Measurements from ENCODE around the gene ADSL.

DNA sequence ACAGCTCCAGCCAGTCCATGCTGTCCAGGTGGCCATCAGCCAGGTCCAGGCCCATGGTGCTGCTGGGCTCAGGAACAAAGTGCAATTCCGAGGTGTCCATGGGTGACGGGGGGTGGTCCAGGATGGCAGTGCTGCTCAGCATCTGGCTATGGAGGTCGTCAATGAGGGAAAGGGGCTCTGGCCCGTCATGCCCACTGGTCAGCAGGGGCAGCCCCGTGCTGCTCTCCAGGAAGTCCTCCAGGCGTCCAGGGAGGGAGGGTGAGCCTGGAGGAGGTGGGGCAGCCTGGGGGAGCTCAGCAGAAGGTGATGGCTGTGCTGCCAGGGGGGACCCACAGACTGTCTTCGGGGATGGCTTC lies 65.2 kb downstream of the ADSL start:
- TF ChIP-seq POLR2A (IDR thresholded peaks at IDR 0.05; ENCODE audit: low read depth, low read length) (no peak), RAD21 (IDR thresholded peaks at IDR 0.05; ENCODE audit: low read length) (no peak), NFE2L2 (IDR thresholded peaks at IDR 0.05; ENCODE audit: low read depth, low read length) (no peak), RCOR1 (IDR thresholded peaks at IDR 0.05; ENCODE audit: insufficient replicate concordance, low read length) (no peak), MAFK (IDR thresholded peaks at IDR 0.05; ENCODE audit: low read depth, low read length) (no peak), MXI1 (IDR thresholded peaks at IDR 0.05; ENCODE audit: borderline replicate concordance, low read depth, low read length) (no peak), CHD1 (IDR thresholded peaks at IDR 0.05; ENCODE audit: low read depth, low read length) (no peak), RFX5 (IDR thresholded peaks at IDR 0.05; ENCODE audit: low read depth, low read length) (no peak), FOS (IDR thresholded peaks at IDR 0.05; ENCODE audit: low read depth, low read length) (no peak), CEBPB (IDR thresholded peaks at IDR 0.05; ENCODE audit: low read depth, low read length) (no peak)
- TF ChIP-seq, protein P1, sequence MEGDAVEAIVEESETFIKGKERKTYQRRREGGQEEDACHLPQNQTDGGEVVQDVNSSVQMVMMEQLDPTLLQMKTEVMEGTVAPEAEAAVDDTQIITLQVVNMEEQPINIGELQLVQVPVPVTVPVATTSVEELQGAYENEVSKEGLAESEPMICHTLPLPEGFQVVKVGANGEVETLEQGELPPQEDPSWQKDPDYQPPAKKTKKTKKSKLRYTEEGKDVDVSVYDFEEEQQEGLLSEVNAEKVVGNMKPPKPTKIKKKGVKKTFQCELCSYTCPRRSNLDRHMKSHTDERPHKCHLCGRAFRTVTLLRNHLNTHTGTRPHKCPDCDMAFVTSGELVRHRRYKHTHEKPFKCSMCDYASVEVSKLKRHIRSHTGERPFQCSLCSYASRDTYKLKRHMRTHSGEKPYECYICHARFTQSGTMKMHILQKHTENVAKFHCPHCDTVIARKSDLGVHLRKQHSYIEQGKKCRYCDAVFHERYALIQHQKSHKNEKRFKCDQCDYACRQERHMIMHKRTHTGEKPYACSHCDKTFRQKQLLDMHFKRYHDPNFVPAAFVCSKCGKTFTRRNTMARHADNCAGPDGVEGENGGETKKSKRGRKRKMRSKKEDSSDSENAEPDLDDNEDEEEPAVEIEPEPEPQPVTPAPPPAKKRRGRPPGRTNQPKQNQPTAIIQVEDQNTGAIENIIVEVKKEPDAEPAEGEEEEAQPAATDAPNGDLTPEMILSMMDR (conservative IDR thresholded peaks at IDR 0.05; ENCODE audit: low read depth, low read length) = no peak
- TF ChIP-seq, protein P2, sequence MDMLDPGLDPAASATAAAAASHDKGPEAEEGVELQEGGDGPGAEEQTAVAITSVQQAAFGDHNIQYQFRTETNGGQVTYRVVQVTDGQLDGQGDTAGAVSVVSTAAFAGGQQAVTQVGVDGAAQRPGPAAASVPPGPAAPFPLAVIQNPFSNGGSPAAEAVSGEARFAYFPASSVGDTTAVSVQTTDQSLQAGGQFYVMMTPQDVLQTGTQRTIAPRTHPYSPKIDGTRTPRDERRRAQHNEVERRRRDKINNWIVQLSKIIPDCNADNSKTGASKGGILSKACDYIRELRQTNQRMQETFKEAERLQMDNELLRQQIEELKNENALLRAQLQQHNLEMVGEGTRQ (IDR thresholded peaks at IDR 0.05; ENCODE audit: low read depth, low read length) = no peak
- TF ChIP-seq, protein P3, sequence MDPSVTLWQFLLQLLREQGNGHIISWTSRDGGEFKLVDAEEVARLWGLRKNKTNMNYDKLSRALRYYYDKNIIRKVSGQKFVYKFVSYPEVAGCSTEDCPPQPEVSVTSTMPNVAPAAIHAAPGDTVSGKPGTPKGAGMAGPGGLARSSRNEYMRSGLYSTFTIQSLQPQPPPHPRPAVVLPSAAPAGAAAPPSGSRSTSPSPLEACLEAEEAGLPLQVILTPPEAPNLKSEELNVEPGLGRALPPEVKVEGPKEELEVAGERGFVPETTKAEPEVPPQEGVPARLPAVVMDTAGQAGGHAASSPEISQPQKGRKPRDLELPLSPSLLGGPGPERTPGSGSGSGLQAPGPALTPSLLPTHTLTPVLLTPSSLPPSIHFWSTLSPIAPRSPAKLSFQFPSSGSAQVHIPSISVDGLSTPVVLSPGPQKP (IDR thresholded peaks at IDR 0.05; ENCODE audit: borderline replicate concordance, low read depth, low read length) = no peak
